Muscle of leg (tissue), 11 donors: ENCODE data around the gene MIER2. TPM values are rescaled to one million over a fixed set of nuclear protein-coding genes. Genes with fewer than 3 reads are reported as not detected.

Experiments used
- DNase-seq: peaks from one replicate; pipeline ENCODE4 v3.0.0; 2013
- H3K27ac ChIP-seq: one replicate; pipeline ENCODE4 v1.5.1; 2013; ENCODE audit warnings: mild to moderate bottlenecking, low read length, control low read depth
- H3K27me3 ChIP-seq: one replicate; pipeline ENCODE4 v1.6.1; 2013; ENCODE audit warnings: low read length; ENCODE audit not compliant: control insufficient read depth, insufficient read depth
- H3K36me3 ChIP-seq: one replicate; pipeline ENCODE4 v1.6.1; 2013; ENCODE audit warnings: low read length; ENCODE audit not compliant: control insufficient read depth, insufficient read depth
- H3K4me1 ChIP-seq: one replicate; pipeline ENCODE4 v1.6.1; 2013; ENCODE audit warnings: low read length; ENCODE audit not compliant: control insufficient read depth, insufficient read depth
- H3K4me3 ChIP-seq: one replicate; pipeline ENCODE4 v1.5.1; 2013; ENCODE audit warnings: low read length, control low read depth
- H3K9me3 ChIP-seq: replicated peaks from 2 replicates; pipeline ENCODE4 v1.6.1; 2013; ENCODE audit warnings: low read depth, low read length; ENCODE audit not compliant: control insufficient read depth
- WGBS: methylation state at CpG from one replicate; pipeline ENCODE4 v1.1.5; 2013; ENCODE audit warnings: missing lambda C conversion rate; ENCODE audit not compliant: insufficient coverage; 5-methylcytosine and 5-hydroxymethylcytosine counted together
- polyA plus RNA-seq, 8 donors: library from polyadenylated mRNA; unstranded; fragments of 120-200 nt; gene quantifications; one replicate each; pipeline versions ENCODE4 v1.2.1 to v1.2.3, GENCODE V29; 2013; ENCODE audit warnings: inconsistent platforms in 1 of 8, low replicate concordance in 1 of 8; ENCODE audit not compliant: insufficient read length in 8 of 8, insufficient read depth in 1 of 8
- total RNA-seq: library from RNA; stranded (reverse); fragments of 120-200 nt; gene quantifications from one replicate; pipeline ENCODE4 v1.2.4, GENCODE V29; 2013

The MIER2 gene
- total and polyA plus RNA-seq, 9 donors = 17.2 to 33.5 (median 28.8) TPM

- Histone ChIP-seq H3K9me3 (no peaks in the 10 kb centered on the region), H3K36me3 (peaks cover 63% of the 10 kb centered on the region), H3K4me1 (peaks cover 8% of the 10 kb centered on the region), H3K4me3 (peak overlapping the region; percentile 39), H3K27me3 (no peaks in the 10 kb centered on the region), H3K27ac (peak overlapping the region; percentile 82)
- 89% methylated on average over 23 of the region's 24 CpGs for WGBS
- DNase-seq = no peak
Observed at GRCh38 chr19:310781-311496, 33.7 kb downstream of the MIER2 start.

- H3K4me1 ChIP-seq = peaks cover 8% of the 10 kb centered on the region
- peak; percentile 70 for DNase-seq
- peaks cover 66% of the 10 kb centered on the region for H3K36me3 ChIP-seq
- peak overlapping the region; percentile 82 for H3K27ac ChIP-seq
- H3K27me3 ChIP-seq = no peaks in the 10 kb centered on the region
- 50% methylated on average over 29 of the region's 30 CpGs for WGBS
- H3K9me3 ChIP-seq = no peaks in the 10 kb centered on the region
- peak overlapping the region; percentile 39 for H3K4me3 ChIP-seq
Observed at GRCh38 chr19:310141-310651, 34.4 kb downstream of the MIER2 start.

- H3K4me1 ChIP-seq = peaks cover 8% of the 10 kb centered on the region
- WGBS = 79% methylated on average over 9 of the region's 14 CpGs
- no peaks in the 10 kb centered on the region for H3K27me3 ChIP-seq
- H3K9me3 ChIP-seq = no peaks in the 10 kb centered on the region
- no peak overlapping the region for H3K27ac ChIP-seq
- no peak overlapping the region for H3K4me3 ChIP-seq
- DNase-seq = no peak
- H3K36me3 ChIP-seq = peaks cover 68% of the 10 kb centered on the region
Observed at GRCh38 chr19:309206-309565, 35.4 kb downstream of the MIER2 start.

GRCh38 chr19:308471-309205 is 36.0 kb downstream of the MIER2 start:
- H3K4me3 ChIP-seq = no peak overlapping the region
- DNase-seq = no peak
- 95% methylated on average over 47 of the region's 48 CpGs for WGBS
- no peaks in the 10 kb centered on the region for H3K9me3 ChIP-seq
- peaks cover 8% of the 10 kb centered on the region for H3K4me1 ChIP-seq
- peaks cover 63% of the 10 kb centered on the region for H3K36me3 ChIP-seq
- no peaks in the 10 kb centered on the region for H3K27me3 ChIP-seq
- no peak overlapping the region for H3K27ac ChIP-seq

GRCh38 chr19:307793-308420 is 36.7 kb downstream of the MIER2 start:
- no peaks in the 10 kb centered on the region for H3K9me3 ChIP-seq
- 86% methylated on average over 20 of the region's 21 CpGs for WGBS
- no peak overlapping the region for H3K4me3 ChIP-seq
- no peaks in the 10 kb centered on the region for H3K27me3 ChIP-seq
- peaks cover 56% of the 10 kb centered on the region for H3K36me3 ChIP-seq
- no peak overlapping the region for H3K27ac ChIP-seq
- H3K4me1 ChIP-seq = peaks cover 8% of the 10 kb centered on the region
- DNase-seq = no peak

GRCh38 chr19:307111-307531 is 37.5 kb downstream of the MIER2 start:
- Histone ChIP-seq H3K36me3 (peaks cover 56% of the 10 kb centered on the region), H3K27ac (no peak overlapping the region), H3K27me3 (no peaks in the 10 kb centered on the region), H3K4me3 (no peak overlapping the region), H3K9me3 (no peaks in the 10 kb centered on the region), H3K4me1 (peaks cover 8% of the 10 kb centered on the region)
- DNase-seq = no peak
- WGBS = 91% methylated on average over 26 of the region's 26 CpGs

- DNase-seq = no peak
- Histone ChIP-seq H3K36me3 (peaks cover 57% of the 10 kb centered on the region), H3K4me3 (no peak overlapping the region), H3K27ac (no peak overlapping the region), H3K27me3 (no peaks in the 10 kb centered on the region), H3K9me3 (no peaks in the 10 kb centered on the region), H3K4me1 (peaks cover 8% of the 10 kb centered on the region)
- 93% methylated on average over 35 of the region's 50 CpGs for WGBS
Observed at GRCh38 chr19:306151-306900, 38.3 kb downstream of the MIER2 start.

GRCh38 chr19:305240-306150 is 39.1 kb downstream of the MIER2 start:
- Histone ChIP-seq H3K27me3 (no peaks in the 10 kb centered on the region), H3K36me3 (peaks cover 49% of the 10 kb centered on the region), H3K4me1 (peaks cover 6% of the 10 kb centered on the region), H3K4me3 (no peak overlapping the region), H3K27ac (no peak overlapping the region), H3K9me3 (no peaks in the 10 kb centered on the region)
- no peak for DNase-seq
- 90% methylated on average over 35 of the region's 43 CpGs for WGBS
